GM18502 (cell line): ENCODE data around the gene RAB39B.

Experiments
- ATAC-seq: cut with Tn5 transposase; IDR thresholded peaks from one replicate; pipeline ENCODE4 v1.9.1; 2021; ENCODE audit warnings: mild to moderate bottlenecking; ENCODE audit not compliant: unreplicated experiment, poor library complexity

RAB39B gene

DNA sequence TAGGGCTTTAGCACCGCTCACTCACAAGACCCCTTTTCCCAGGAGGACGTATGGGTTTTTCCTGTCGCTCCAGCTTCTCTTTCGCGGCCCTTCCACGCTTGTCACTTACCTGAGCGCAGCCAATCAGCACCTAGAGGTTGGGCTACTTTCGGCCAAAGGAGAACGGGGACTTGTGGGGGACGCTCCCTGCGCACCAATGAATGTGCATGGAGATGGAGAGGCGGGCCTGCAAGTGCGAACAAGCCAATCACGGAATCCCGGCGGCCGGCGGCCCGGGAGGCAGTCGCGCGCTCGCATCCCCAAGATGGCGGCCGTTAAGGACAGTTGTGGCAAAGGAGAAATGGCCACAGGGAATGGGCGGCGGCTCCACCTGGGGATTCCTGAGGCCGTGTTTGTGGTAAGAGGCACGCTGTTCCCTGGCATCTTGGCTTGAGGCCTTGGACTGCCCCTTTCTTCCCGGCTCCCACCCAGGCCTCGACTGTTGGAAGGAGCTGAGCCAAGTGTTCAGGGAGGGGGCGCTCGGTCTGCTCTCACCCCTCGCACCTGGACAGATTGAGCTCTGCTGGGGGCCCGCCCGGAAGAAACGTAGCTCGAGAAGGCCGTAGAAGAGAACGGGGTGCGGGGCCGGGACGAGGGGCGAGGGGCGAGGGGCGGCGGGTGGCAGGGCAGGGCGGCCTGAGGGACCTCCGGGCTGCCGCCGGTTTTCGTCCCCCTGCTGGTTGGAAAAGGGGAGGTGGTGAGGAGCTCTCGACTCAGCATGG, 47.9 kb downstream of the RAB39B start, which contains the start of gene VBP1:
TSS of gene VBP1 (plus strand) at position 282 of the 761 bp plus-strand sequence. CDS start at position 305, 23 bp downstream.
- peak; percentile 95 for ATAC-seq

DNA sequence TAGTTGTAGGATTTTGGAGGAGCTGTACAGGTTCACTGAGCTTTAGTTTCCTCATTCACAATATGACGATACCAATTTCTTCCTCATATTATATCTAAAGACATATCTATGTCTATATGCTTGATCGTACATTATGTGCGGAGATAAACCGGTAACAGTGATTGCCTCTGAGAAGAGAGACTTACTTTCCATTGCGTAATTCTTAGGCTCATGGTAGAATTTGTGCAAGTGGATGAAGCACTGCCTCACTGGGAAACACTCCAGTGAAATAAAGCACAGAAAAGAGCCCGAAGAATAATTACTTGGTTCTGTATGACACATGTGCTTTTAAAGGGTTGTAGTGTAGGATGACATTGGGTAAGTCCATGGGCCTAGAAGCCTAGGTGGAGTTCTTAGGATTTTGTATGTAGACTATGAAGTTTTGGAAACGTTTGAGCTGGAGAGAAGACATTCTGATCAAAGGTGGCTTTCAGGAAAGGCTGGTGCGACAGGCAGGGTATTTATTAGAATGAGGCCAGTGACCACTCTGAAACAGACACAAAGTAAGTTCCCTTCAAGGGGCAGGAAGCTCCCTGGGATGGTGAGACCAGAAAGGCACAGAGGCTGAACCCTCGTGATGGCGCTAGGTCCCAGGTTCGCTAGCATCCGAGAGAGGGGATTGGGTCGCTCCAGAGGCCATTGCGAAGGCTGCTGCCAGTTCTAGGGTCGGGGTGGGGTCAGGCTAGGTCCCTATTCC, 48.7 kb downstream of the RAB39B start:
- peak; percentile 40 for ATAC-seq

DNA sequence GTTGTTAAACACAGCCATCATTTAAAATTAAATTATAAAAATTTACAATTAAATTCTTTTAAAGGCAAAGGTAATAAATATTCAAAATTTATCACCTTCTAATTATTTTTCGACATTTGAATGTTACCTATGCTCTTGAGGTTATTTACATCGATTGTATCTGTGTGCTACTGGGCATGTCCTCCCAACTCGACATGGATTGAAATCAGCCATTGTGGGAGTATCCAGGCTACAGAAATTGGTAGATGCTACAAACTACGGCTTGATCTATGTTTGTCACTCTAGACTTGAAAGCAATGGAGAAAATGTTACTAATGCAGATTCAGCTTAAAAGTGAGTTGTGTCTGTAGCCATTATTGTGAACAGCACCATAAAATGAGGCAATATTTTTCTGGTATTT, 50.6 kb downstream of the RAB39B start:
- ATAC-seq, result no peak

DNA sequence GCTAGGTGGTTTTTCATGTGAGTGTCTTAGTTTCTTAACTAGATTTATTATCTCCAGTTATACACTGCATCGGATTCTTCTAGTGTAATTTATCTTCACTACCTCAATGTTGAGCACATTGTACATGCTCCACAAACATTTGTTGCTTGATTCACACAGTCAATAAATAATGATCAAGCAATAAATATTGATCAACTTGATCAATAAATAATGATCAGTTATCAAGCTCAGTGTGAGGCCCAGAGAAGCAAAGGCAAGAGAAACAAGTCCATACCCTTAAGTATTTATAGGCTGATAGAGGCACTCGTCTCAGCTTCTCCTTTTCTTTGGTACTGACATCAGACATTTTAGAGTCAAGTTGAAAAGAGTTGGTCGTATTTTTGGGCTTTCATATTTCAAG, 53.1 kb downstream of the RAB39B start:
- no peak for ATAC-seq
